Hepatocyte (in vitro differentiated cells): ENCODE data around the gene OR2F2.

Source experiments
- EZH2phosphoT487 ChIP-seq: fragments of 200-600 bp; sonication (generic); IDR thresholded peaks from one replicate; pipeline ENCODE4 v1.6.1; 2018; ENCODE audit warnings: antibody characterized with exemption, mild to moderate bottlenecking, low read depth, moderate library complexity; ENCODE audit not compliant: unreplicated experiment, severe bottlenecking
- TF ChIP-seq, protein P1 (sequence below): fragments of 200-600 bp; sonication (generic); IDR thresholded peaks from 2 replicates; pipeline ENCODE4 v1.5.1; 2016; ENCODE audit warnings: antibody characterized with exemption, mild to moderate bottlenecking; ENCODE audit not compliant: poor library complexity

DNA sequence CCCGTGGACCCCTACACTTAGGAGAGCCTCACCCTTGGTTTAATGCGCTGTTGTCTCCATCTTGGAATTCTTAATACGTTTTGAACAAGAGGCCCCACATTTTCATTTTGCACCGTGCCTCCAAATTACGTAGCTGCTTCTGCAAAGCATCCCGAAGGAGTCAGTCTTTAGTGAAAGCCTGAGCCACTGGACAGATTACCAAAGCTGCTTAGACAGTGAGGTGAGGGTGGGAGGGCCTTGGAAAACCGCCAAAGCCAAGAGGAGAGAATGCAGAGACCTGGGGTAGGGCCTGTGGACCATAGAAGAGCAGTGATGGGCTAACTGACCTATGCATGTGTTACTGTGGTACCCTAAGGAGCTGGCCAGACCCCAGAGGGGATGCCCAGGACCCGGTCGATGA lies 28.9 kb upstream of the OR2F2 start:
- no peak for TF ChIP-seq EZH2phosphoT487
- TF ChIP-seq, protein P1, sequence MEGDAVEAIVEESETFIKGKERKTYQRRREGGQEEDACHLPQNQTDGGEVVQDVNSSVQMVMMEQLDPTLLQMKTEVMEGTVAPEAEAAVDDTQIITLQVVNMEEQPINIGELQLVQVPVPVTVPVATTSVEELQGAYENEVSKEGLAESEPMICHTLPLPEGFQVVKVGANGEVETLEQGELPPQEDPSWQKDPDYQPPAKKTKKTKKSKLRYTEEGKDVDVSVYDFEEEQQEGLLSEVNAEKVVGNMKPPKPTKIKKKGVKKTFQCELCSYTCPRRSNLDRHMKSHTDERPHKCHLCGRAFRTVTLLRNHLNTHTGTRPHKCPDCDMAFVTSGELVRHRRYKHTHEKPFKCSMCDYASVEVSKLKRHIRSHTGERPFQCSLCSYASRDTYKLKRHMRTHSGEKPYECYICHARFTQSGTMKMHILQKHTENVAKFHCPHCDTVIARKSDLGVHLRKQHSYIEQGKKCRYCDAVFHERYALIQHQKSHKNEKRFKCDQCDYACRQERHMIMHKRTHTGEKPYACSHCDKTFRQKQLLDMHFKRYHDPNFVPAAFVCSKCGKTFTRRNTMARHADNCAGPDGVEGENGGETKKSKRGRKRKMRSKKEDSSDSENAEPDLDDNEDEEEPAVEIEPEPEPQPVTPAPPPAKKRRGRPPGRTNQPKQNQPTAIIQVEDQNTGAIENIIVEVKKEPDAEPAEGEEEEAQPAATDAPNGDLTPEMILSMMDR: no peak
